NCI-H526 (cell line): Measurements from ENCODE around the gene HDAC1.
"Not testable (repeated sequence)": the region's sequence is repeated elsewhere in the genome, so short reads cannot be mapped to it uniquely, and the experiment has no call there.

Experiments
- DNase-seq, 2 experiments: peaks; one replicate each; lab custom pipeline; 2025; lab: John Stamatoyannopoulos, UW

Gene HDAC1

GRCh38 chr1:32349211-32349708 lies 57.4 kb downstream of the HDAC1 start:
- DNase-seq: no peak

- peak; percentile 69 to 92 for DNase-seq
These were observed 59.0 kb downstream of the HDAC1 start for GRCh38 chr1:32350785-32351398.

DNA sequence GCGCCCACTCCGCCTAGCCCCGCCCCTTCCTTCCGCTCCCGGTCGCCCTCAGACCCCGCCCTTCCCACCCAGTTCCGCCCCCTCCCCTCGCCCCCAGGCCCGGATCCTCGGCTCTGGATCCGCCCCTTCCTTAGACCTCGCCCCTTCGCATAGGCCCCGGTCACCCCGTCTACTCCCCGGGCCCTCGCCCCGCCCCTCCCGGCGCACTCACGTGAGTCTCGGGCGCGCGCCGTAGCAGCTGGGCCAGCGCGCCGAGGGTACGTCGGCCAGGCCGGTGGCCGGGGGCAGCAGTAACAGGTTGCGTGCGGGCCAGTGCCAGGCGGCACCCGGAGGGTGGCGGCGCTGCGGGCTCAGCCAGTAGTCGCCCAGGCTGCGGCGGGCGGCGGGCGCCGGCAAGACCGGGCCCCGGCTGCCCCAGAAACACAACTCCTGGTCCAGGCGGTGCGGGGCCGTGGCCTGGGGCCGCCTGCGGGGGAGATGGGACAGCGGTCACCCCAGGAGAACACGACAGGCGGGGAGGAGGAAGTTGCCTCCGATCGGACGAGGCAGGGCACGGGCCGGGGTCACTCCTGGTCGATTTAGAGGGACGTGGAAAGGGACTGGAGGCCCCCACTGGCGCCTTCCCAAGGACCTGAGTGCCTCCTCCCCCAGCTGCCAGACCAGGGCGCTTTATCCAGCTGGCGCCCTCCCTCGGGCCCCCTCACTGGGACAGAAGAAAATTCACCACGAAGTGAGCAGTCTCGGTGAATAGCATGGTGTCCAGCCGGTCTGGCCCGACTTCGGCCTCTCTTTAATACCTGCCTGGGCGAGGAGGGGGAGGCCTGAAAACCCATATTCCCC lies 59.7 kb downstream of the HDAC1 start:
- DNase-seq: peak; percentile 69 to 98

- no peak for DNase-seq
These were observed 60.4 kb downstream of the HDAC1 start for GRCh38 chr1:32352239-32352745.

GRCh38 chr1:32352831-32353383 lies 61.0 kb downstream of the HDAC1 start:
- no peak for DNase-seq

GRCh38 chr1:32353431-32353830 lies 61.5 kb downstream of the HDAC1 start:
- no peak for DNase-seq

- DNase-seq: no peak
These were observed 62.1 kb downstream of the HDAC1 start for GRCh38 chr1:32353886-32354570.

- not testable (repeated sequence) for DNase-seq
These were observed 63.9 kb downstream of the HDAC1 start for GRCh38 chr1:32355778-32356177.

- no peak for DNase-seq
These were observed 64.6 kb downstream of the HDAC1 start for GRCh38 chr1:32356478-32356877.

DNA sequence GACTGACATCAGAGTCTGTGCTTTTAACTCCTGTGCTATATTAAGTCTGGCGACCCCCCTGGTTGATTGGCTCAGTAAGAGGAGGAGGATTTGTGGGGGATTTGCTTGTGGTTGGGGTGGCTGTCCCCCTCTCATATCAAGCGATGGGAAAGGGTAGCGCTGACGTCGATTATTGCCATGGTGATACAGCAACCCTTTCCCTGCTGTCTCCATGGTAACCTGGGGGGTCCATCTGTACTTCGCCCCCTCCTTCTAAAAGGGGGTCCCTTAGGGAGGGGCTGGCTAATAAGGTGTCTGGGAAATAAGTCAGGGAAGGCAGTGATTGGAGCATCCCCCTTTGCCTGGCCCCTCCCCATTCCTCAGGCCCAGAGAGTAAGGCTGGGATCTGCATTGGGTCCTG lies 65.7 kb downstream of the HDAC1 start:
- no peak for DNase-seq

GRCh38 chr1:32358435-32358834 lies 66.6 kb downstream of the HDAC1 start:
- DNase-seq: no peak

DNA sequence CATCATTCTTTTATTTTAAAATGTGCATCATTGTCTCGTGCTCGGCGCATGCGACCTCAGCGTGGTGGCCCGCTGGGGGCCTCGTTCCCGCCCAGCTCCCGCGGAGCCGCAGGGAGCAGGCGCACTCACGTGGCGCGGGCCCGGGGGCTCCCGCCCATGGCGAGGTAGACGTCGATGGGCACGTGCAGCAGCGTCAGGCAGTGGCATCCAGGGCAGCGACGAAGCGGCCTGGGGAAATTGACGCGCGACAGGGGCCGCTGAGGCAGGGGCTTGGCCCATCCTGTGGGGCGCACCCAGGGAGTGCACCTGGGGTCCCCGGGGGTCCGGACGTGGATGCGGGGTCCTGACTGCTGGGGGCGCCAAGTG lies 69.4 kb downstream of the HDAC1 start:
- no peak for DNase-seq

- peak in 1 of 2 experiments; percentile 62 for DNase-seq
These were observed 70.0 kb downstream of the HDAC1 start for GRCh38 chr1:32361674-32362473.

DNA sequence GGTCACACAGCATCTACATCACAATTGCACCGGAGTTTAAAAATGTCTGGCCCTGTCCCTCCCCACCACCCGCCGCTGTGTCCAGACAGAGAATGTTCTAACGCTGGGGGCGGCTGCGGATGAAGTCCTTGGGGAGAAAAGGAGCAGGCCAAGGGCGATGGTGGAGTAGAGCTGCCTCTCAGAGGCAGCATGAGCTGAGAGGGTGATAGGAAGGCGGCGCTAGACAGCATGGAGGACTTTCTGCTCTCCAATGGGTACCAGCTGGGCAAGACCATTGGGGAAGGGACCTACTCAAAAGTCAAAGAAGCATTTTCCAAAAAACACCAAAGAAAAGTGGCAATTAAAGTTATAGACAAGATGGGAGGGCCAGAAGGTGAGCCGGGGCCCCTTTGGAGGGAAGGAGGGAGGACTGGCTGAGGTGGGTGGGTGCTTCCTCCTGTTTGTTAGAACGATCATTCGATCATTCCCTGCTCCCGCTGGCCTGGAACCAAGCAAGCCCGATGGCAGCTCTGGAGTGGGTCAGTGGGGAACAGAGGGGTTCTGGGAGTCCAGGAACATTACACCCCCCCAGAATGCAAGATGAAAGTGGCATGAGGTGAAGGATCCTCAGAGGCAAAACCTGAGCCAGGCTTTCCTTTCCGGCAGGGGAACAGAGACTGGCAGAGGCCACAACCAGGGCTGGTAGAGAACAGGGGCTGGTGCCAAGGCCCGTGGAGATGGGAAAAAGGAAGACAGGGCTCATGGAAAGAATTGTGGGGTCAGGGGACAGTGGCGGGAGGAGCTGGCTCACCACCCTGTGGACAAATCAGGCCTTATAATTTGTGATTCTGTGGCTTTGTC lies 70.8 kb downstream of the HDAC1 start, which contains the start of the genes FAM229A and TSSK3:
Gene FAM229A, minus strand, starts transcription at position 12 of the 840 bp plus-strand sequence. CDS start 394 bp downstream, outside the sequence.
Gene TSSK3, plus strand, starts transcription at position 66 of the 840 bp plus-strand sequence. Its CDS starts 163 bp downstream, at position 229.
- no peak for DNase-seq

DNA sequence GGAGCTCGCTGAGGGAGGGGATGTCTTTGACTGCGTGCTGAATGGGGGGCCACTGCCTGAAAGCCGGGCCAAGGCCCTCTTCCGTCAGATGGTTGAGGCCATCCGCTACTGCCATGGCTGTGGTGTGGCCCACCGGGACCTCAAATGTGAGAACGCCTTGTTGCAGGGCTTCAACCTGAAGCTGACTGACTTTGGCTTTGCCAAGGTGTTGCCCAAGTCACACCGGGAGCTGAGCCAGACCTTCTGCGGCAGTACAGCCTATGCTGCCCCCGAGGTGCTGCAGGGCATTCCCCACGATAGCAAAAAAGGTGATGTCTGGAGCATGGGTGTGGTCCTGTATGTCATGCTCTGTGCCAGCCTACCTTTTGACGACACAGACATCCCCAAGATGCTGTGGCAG lies 71.8 kb downstream of the HDAC1 start:
- no peak for DNase-seq

DNA sequence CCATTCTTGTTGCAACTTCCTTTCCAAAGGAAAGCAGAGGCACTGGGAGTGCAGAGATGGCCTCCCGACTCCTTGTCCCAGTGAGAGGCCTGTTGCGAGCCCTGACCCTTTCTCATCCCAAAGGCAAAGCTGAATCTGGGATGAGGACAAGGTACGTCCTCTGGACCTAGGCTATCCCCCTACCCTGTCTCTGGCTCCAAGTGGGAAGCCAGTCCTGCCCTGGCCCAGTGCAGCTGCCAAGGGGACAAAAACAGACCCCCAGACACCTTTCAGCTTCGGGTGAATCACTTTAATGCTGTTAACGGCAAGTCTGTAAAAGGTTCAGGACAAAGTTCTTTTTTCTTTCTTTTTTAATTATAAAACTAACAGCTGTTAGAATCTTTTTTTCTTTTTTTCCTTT lies 73.0 kb downstream of the HDAC1 start:
- no peak for DNase-seq

DNA sequence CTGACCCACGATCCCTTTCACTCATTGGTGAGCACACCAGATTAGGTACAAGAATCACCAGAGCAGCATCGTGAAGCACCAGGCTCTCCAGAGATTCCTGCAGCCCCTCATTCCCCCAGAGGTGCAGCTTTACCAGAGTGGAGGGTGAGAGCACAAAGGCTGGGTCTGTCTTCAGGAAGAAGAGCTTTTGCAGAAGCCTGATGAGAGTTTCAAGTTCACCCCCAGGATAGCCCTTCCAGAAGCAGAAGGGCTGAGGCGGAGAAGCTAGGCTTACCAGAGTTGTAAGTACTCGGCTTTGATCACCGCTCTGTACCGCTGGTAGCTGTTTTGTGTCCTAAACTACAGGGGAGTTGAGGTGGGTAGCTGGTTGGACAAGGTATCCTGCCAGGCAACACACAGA lies 73.6 kb downstream of the HDAC1 start:
- DNase-seq: no peak

DNA sequence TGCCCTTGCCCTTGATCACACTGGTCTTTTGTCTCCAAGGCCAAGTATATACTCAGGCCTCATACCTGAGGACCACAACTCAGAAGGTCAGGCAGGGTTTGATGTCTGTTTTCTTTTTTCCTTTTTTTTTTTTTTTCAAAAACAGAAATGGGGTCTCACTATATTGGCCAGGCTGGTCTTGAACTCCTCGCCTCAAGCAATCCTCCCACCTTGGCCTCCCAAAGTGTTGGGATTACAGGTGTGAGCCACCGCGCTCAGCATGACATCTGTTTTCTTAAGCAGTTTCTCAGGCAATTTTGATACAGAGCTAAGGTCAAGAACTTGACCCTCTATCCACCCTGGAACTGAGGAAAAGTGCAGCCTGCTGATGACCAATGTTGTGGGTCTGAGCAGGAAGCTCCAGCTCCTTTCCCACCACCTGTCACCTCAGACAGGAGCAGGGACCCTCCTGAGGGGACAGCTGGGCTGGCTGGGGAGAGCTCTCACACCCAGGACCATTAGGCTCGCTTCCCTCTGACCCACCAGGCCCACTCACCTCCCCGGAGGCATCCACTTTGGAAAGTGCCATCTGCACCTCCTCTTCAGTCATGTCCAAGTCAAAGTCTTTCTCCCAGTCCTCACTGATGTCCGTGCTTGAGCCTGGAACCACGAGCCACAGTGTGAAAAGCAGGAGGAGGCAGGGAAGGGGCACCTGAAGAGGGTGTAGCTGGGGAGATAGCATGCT lies 76.2 kb downstream of the HDAC1 start:
- no peak for DNase-seq

GRCh38 chr1:32372149-32372756 lies 80.4 kb downstream of the HDAC1 start:
- DNase-seq: no peak
